SH-SY5Y (cell line): Measurements from ENCODE around the gene DNAJC3.

Experiments used
- GATA2 ChIP-seq: IDR thresholded peaks from 2 replicates; pipeline ENCODE4 v1.6.1; 2011; ENCODE audit warnings: mild to moderate bottlenecking, low read depth, low read length
- GATA3 ChIP-seq: IDR thresholded peaks from 2 replicates; pipeline ENCODE4 v1.6.1; 2011; ENCODE audit warnings: low read depth, mild to moderate bottlenecking, low read length, moderate library complexity

DNA sequence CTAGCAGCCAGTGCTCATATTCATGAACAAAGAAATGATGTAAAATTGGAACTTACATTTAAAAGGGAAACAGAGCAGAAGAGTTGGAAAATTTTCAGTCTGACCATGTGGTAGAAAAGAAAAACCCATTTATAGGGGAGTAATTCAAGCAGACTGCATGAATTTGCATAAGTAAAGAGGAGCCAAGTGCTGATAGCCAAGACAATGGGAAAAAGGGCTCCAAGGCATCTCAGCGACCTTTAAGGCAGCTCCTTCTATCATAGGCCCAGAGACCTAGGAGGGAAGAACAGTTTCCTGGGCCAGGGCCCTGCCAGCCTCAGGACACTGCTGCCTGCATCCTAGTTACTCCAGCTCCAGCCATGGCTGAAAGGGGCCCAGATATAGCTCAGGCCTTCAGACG, 7.5 kb downstream of the DNAJC3 start:
- TF ChIP-seq GATA2: no peak
- TF ChIP-seq GATA3: no peak
